CD8-positive, alpha-beta memory T cell (primary cell): ENCODE measurements around the gene PCNX2. TPM values are rescaled to one million over a fixed set of nuclear protein-coding genes. Genes with fewer than 3 reads are reported as not detected.

ENCODE experiments used
- CTCF ChIA-PET: fragments of 350-600 bp; sonication (Branson Sonifier 250); formaldehyde crosslinking; loops from one replicate; lab custom pipeline; 2021; ENCODE audit warnings: antibody characterized with exemption; lab: Charles Lee
- POLR2A ChIA-PET: fragments of 350-600 bp; sonication (Branson Sonifier 250); formaldehyde crosslinking; loops from one replicate; lab custom pipeline; 2021; ENCODE audit warnings: antibody characterized with exemption; lab: Charles Lee
- DNase-seq, 5 donors: peaks; one replicate each; pipeline versions ENCODE4 v3.0.0 to v3.0.0-alpha.2; 2020 to 2022; ENCODE audit warnings: mixed read lengths in 1 of 5
- H3K27ac ChIP-seq: one replicate; pipeline ENCODE4 v1.7.0; 2013; ENCODE audit warnings: low read depth, mild to moderate bottlenecking, low read length, moderate library complexity
- H3K27me3 ChIP-seq: 2 replicates; pipeline ENCODE4 v1.7.0; 2013; ENCODE audit warnings: low read length, mild to moderate bottlenecking; ENCODE audit not compliant: insufficient read depth, poor library complexity, severe bottlenecking
- H3K36me3 ChIP-seq: 2 replicates; pipeline ENCODE4 v1.7.0; 2013; ENCODE audit warnings: mild to moderate bottlenecking, low read length, moderate library complexity; ENCODE audit not compliant: insufficient read depth
- H3K4me1 ChIP-seq: 2 replicates; pipeline ENCODE4 v1.7.0; 2013; ENCODE audit warnings: mild to moderate bottlenecking, low read length, moderate library complexity; ENCODE audit not compliant: insufficient read depth
- H3K4me3 ChIP-seq: 2 replicates; pipeline ENCODE4 v1.7.0; 2013; ENCODE audit warnings: mild to moderate bottlenecking, low read length
- H3K9me3 ChIP-seq: 2 replicates; pipeline ENCODE4 v1.7.0; 2013; ENCODE audit warnings: mild to moderate bottlenecking, low read length
- H3K27ac Mint-ChIP-seq, 8 donors: one replicate each; pipeline ENCODE4 v1.8.0; 2020 to 2021; ENCODE audit warnings: mixed read lengths in 8 of 8, mild to moderate bottlenecking in 6 of 8, inconsistent platforms in 3 of 8, moderate library complexity in 3 of 8
- H3K27me3 Mint-ChIP-seq, 2 donors: one replicate each; pipeline ENCODE4 v1.8.0; 2020 to 2021; ENCODE audit warnings: mixed read lengths in 2 of 2, mild to moderate bottlenecking in 1 of 2, moderate library complexity in 1 of 2
- H3K36me3 Mint-ChIP-seq, 3 donors: one replicate each; pipeline ENCODE4 v1.8.0; 2020 to 2021; ENCODE audit warnings: mixed read lengths in 3 of 3, inconsistent platforms in 1 of 3, mild to moderate bottlenecking in 1 of 3
- H3K4me1 Mint-ChIP-seq, 3 donors: one replicate each; pipeline ENCODE4 v1.8.0; 2020 to 2021; ENCODE audit warnings: mixed read lengths in 3 of 3, inconsistent platforms in 1 of 3, mild to moderate bottlenecking in 1 of 3
- H3K4me3 Mint-ChIP-seq, 7 donors: one replicate each; pipeline ENCODE4 v1.8.0; 2020 to 2021; ENCODE audit warnings: mixed read lengths in 7 of 7, mild to moderate bottlenecking in 6 of 7, moderate library complexity in 4 of 7, inconsistent platforms in 2 of 7
- H3K9me3 Mint-ChIP-seq, 5 donors: one replicate each; pipeline ENCODE4 v1.8.0; 2020 to 2022; ENCODE audit warnings: mixed read lengths in 5 of 5, mild to moderate bottlenecking in 3 of 5, moderate library complexity in 2 of 5, inconsistent platforms in 1 of 5
- polyA plus RNA-seq: library from polyadenylated mRNA; unstranded; fragments of 300-500 nt; fragmentation: Illumina TruSeq; gene quantifications from one replicate; pipeline ENCODE4 v1.2.3, GENCODE V29; 2021
- total RNA-seq, 2 experiments: library from RNA; stranded (reverse); gene quantifications; one replicate each; pipeline ENCODE4 v1.2.3, GENCODE V29; 2021

The PCNX2 gene
- total and polyA plus RNA-seq, 3 experiments from 2014 or later, result 11.7 to 27.3 (median 26.7) TPM

DNA sequence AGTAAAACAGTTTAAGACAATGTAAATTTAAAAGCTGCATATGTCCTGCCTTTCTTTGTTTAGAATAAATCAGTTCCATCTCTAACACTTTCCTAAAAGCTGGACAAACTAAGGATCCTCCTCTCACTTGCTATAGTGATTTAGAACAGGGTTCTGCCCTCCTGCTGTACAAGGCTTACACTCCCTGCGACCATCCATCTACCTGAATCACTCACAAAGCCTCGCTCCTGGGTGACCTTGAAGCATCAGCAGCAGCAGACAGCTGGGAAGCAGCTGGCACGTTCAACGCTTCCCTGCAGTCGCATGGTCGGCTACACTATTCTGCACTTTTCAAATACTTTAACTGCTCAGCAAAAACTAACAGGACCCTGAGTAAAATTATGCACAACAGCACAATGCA is 217.1 kb downstream of the PCNX2 start:
- Histone ChIP-seq H3K4me3 (no peak overlapping the region), H3K9me3 (no peaks in the 10 kb centered on the region), H3K4me1 (no peaks in the 10 kb centered on the region), H3K36me3 (no peaks in the 10 kb centered on the region), H3K27ac (no peak overlapping the region), H3K27me3 (no peaks in the 10 kb centered on the region)
- no peaks in the 10 kb centered on the region for H3K4me1 Mint-ChIP-seq
- ChIA-PET CTCF (no interaction called here), POLR2A (no interaction called here)
- peaks cover 17 to 51% (median 31%) of the 10 kb centered on the region in 3 donors for H3K36me3 Mint-ChIP-seq
- peaks cover 0 to 5% (median 3%) of the 10 kb centered on the region in 5 donors for H3K9me3 Mint-ChIP-seq
- no peak overlapping the region for H3K4me3 Mint-ChIP-seq
- H3K27me3 Mint-ChIP-seq, result no peaks in the 10 kb centered on the region
- DNase-seq, result no peak
- no peak overlapping the region for H3K27ac Mint-ChIP-seq

DNA sequence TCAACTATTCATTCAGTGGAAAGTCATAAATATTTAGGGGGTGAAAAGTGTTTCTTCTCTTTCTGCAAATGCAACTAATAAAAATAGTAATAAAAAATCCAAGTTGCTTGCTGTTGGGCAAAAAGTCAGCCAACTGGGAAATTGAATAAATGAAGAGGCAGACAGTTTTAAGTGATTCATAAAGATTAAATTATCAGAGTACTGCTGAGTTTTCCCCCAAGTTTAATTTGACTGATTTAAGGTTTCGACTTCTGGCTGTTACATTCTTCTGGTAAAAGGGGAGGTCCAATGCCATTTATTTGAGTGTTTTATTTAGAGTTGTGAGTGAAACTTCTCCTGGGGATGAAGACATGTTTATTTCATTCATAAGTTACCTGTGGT is 219.6 kb downstream of the PCNX2 start:
- Histone ChIP-seq H3K36me3 (no peaks in the 10 kb centered on the region), H3K27me3 (no peaks in the 10 kb centered on the region), H3K4me1 (no peaks in the 10 kb centered on the region), H3K4me3 (no peak overlapping the region), H3K27ac (no peak overlapping the region), H3K9me3 (no peaks in the 10 kb centered on the region)
- DNase-seq, result no peak
- Mint-ChIP-seq H3K4me3 (no peak overlapping the region), H3K27me3 (no peaks in the 10 kb centered on the region), H3K36me3 (peaks cover 19 to 36% (median 32%) of the 10 kb centered on the region in 3 donors), H3K4me1 (no peaks in the 10 kb centered on the region), H3K27ac (no peak overlapping the region), H3K9me3 (peaks cover 2 to 8% (median 7%) of the 10 kb centered on the region in 5 donors)
- ChIA-PET CTCF (no interaction called here), POLR2A (no interaction called here)

DNA sequence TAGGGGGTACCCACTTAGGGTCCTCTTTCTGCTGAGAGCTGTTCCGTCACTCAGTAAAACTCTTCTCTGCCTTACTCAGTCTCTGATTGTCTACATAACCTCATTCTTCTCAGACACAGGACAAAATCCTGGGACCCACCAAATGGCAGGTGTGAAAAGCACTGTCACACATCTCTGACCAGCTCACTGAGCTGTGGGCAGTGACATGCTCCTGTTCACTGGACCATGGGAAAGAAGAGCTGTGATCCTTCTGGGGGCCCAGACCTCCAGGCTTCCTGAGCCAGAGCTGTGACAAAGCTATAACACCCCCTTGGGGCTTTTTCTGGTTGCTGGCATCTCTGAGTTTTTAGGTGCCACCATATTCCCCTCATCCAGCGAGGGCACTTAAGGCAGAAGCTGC is 229.4 kb downstream of the PCNX2 start:
- CTCF ChIA-PET, result no interaction called here
- H3K4me1 Mint-ChIP-seq, result no peaks in the 10 kb centered on the region
- Histone ChIP-seq H3K27ac (no peak overlapping the region), H3K27me3 (no peaks in the 10 kb centered on the region), H3K36me3 (no peaks in the 10 kb centered on the region), H3K4me3 (no peak overlapping the region), H3K9me3 (no peaks in the 10 kb centered on the region), H3K4me1 (no peaks in the 10 kb centered on the region)
- no peak for DNase-seq
- peaks cover 10 to 31% (median 12%) of the 10 kb centered on the region in 3 donors for H3K36me3 Mint-ChIP-seq
- no peak overlapping the region for H3K4me3 Mint-ChIP-seq
- POLR2A ChIA-PET, result no interaction called here
- no peaks in the 10 kb centered on the region for H3K27me3 Mint-ChIP-seq
- H3K9me3 Mint-ChIP-seq, result no peaks in the 10 kb centered on the region
- no peak overlapping the region for H3K27ac Mint-ChIP-seq

DNA sequence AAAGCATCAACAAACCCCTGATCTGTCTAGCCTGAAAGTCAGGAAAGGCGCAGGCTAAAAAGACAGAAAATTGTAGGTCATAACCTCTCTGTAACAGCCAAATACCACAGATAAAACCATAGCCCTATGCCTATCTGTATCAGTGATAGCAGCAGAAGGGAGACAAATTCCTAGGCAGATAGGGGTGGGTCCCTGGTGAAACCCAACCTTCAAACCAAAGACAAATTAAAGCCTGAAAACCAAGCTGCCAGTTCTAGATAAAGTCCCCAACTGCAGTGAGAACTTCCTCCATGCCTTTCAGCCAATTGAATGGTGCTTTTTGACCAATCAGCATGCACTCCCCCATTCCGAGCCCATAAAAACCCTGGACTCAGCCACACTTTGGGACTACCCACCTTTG is 229.8 kb downstream of the PCNX2 start:
- no peaks in the 10 kb centered on the region for H3K27me3 Mint-ChIP-seq
- no peak overlapping the region for H3K4me3 Mint-ChIP-seq
- Histone ChIP-seq H3K27me3 (no peaks in the 10 kb centered on the region), H3K9me3 (no peaks in the 10 kb centered on the region), H3K4me1 (no peaks in the 10 kb centered on the region), H3K4me3 (no peak overlapping the region), H3K27ac (no peak overlapping the region), H3K36me3 (no peaks in the 10 kb centered on the region)
- no peak overlapping the region for H3K27ac Mint-ChIP-seq
- peaks cover 10 to 31% (median 12%) of the 10 kb centered on the region in 3 donors for H3K36me3 Mint-ChIP-seq
- no peaks in the 10 kb centered on the region for H3K9me3 Mint-ChIP-seq
- no peak for DNase-seq
- no peaks in the 10 kb centered on the region for H3K4me1 Mint-ChIP-seq
- ChIA-PET CTCF (no interaction called here), POLR2A (no interaction called here)

DNA sequence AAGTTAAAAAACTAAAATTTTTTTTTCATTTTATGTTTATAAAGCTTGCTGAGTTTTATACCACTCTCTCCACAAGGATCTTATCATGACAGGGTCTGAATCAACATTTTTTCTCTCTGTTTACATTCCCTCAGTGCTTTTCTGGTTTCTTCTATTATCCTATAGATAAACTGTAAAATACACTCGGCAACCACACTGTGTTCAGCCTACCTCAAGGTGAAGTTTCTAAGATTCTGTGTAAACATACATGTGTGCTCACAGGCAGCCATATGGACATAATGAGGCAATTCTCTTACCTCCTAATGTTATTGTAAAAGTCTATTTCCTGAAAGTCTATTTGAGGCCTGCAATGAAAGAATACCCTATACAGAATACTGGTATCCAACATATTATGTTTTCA is 230.5 kb downstream of the PCNX2 start:
- no peaks in the 10 kb centered on the region for H3K27me3 Mint-ChIP-seq
- no peak overlapping the region for H3K4me3 Mint-ChIP-seq
- H3K27ac Mint-ChIP-seq, result no peak overlapping the region
- H3K4me1 Mint-ChIP-seq, result peaks cover 0 to 1% (median 0%) of the 10 kb centered on the region in 3 donors
- H3K9me3 ChIP-seq, result no peaks in the 10 kb centered on the region
- no peaks in the 10 kb centered on the region for H3K36me3 ChIP-seq
- no peaks in the 10 kb centered on the region for H3K4me1 ChIP-seq
- no peak for DNase-seq
- no peak overlapping the region for H3K4me3 ChIP-seq
- H3K27me3 ChIP-seq, result no peaks in the 10 kb centered on the region
- peaks cover 10 to 31% (median 13%) of the 10 kb centered on the region in 3 donors for H3K36me3 Mint-ChIP-seq
- ChIA-PET CTCF (no interaction called here), POLR2A (no interaction called here)
- H3K27ac ChIP-seq, result no peak overlapping the region
- H3K9me3 Mint-ChIP-seq, result no peaks in the 10 kb centered on the region

DNA sequence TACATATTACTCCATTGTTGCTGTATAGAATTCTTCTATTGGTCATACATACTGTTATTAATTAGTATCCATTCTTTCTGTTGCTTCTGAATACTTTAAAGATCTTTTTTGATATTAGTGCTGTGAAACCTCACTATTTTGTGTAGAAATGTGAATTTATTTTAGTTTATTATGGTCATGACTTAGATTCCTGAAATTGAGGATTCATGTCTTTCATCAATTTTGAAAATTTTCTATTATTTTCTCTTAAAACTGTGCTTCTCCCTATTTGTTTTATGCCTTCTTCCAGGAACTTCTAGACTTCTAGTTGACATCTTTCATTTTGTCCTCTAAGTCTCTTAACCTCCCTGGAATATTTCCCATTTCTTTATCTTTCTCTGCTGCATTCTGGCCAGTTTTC is 232.1 kb downstream of the PCNX2 start:
- CTCF ChIA-PET, result no interaction called here
- H3K9me3 ChIP-seq, result no peaks in the 10 kb centered on the region
- H3K27me3 ChIP-seq, result no peaks in the 10 kb centered on the region
- H3K36me3 ChIP-seq, result no peaks in the 10 kb centered on the region
- no peak overlapping the region for H3K27ac Mint-ChIP-seq
- no peak overlapping the region for H3K4me3 ChIP-seq
- POLR2A ChIA-PET, result no interaction called here
- H3K4me3 Mint-ChIP-seq, result no peak overlapping the region
- peaks cover 0 to 1% (median 0%) of the 10 kb centered on the region in 3 donors for H3K4me1 Mint-ChIP-seq
- no peaks in the 10 kb centered on the region for H3K4me1 ChIP-seq
- H3K27ac ChIP-seq, result no peak overlapping the region
- peaks cover 14 to 37% (median 18%) of the 10 kb centered on the region in 3 donors for H3K36me3 Mint-ChIP-seq
- H3K9me3 Mint-ChIP-seq, result no peaks in the 10 kb centered on the region
- DNase-seq, result no peak
- H3K27me3 Mint-ChIP-seq, result no peaks in the 10 kb centered on the region

DNA sequence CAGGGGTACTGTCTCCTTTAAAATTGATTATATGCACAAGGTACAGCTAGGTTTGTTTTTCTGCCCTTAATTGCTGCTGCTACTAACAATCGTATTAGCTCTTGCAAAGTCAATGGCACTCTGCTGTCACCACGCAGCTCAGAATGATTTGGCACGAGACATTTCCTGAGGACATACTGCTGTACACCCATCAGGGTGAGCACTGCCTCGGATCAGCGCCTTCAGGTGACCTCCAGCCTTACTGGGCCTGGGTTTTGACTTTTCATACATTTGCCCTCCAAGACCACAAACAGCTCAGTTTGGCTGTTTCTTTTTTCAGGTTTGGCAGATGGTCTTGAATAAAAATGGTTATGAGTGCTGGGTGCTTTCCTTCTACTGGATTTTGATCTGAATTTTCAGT is 234.3 kb downstream of the PCNX2 start:
- Histone ChIP-seq H3K4me1 (no peaks in the 10 kb centered on the region), H3K9me3 (no peaks in the 10 kb centered on the region), H3K27ac (no peak overlapping the region), H3K27me3 (no peaks in the 10 kb centered on the region), H3K4me3 (no peak overlapping the region), H3K36me3 (no peaks in the 10 kb centered on the region)
- Mint-ChIP-seq H3K36me3 (peaks cover 10 to 45% (median 21%) of the 10 kb centered on the region in 3 donors), H3K27ac (no peak overlapping the region), H3K4me1 (peaks cover 0 to 1% (median 0%) of the 10 kb centered on the region in 3 donors), H3K4me3 (no peak overlapping the region), H3K27me3 (no peaks in the 10 kb centered on the region), H3K9me3 (no peaks in the 10 kb centered on the region)
- ChIA-PET CTCF (no interaction called here), POLR2A (no interaction called here)
- no peak for DNase-seq

DNA sequence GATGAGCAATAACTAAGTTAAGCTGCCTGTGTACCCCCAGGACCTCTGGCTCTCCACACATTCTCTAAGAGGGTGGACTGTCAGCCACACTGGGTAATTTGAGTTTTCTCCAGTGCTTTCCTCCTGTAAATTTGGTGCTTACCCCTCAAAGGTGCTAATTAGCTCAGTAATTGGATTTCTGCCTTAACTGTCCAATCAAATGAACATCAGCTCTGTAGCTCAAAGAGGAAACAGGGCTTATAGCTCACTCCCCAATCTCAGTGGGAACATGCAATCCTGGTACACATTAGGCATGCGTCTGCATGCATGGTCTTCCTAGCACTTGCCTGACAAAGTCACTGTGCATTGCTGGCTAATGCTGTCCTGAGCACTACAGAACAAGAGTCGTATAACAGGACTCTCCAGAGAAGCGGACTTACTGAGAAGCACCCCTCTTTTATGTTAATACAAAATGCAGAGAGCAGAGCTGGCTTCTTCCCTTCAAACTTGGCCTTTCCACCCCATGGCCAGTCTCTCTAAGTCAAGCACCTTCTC is 235.0 kb downstream of the PCNX2 start:
- Mint-ChIP-seq H3K9me3 (no peaks in the 10 kb centered on the region), H3K4me1 (peaks cover 0 to 1% (median 0%) of the 10 kb centered on the region in 3 donors), H3K36me3 (peaks cover 10 to 49% (median 27%) of the 10 kb centered on the region in 3 donors), H3K4me3 (no peak overlapping the region), H3K27ac (no peak overlapping the region), H3K27me3 (no peaks in the 10 kb centered on the region)
- Histone ChIP-seq H3K27me3 (no peaks in the 10 kb centered on the region), H3K27ac (no peak overlapping the region), H3K4me3 (no peak overlapping the region), H3K36me3 (no peaks in the 10 kb centered on the region), H3K4me1 (no peaks in the 10 kb centered on the region), H3K9me3 (no peaks in the 10 kb centered on the region)
- DNase-seq, result no peak
- ChIA-PET POLR2A (no interaction called here), CTCF (no interaction called here)
